SK-N-SH (cell line): ENCODE results near the gene TMEM39B. TPM values are rescaled to one million over a fixed set of nuclear protein-coding genes. Genes with fewer than 3 reads are reported as not detected.

ENCODE experiments used
- CTCF ChIA-PET: fragments of 300-600, 350-600 bp; formaldehyde crosslinking; extraction: SDS; loops from one replicate; lab custom pipeline; 2021; lab: Yijun Ruan, JAX
- POLR2A ChIA-PET: fragments of 350-600 bp; sonication (Branson Sonifier 250); formaldehyde crosslinking; extraction: SDS; loops from one replicate; lab custom pipeline; 2020; ENCODE audit warnings: antibody characterized with exemption, inconsistent platforms; lab: Yijun Ruan, JAX
- DNase-seq: peaks from one replicate; pipeline ENCODE4 v3.0.0; 2012
- H2AFZ ChIP-seq: fragments of 200-600 bp; sonication (generic); 2 replicates; pipeline ENCODE4 v1.8.1; 2016; ENCODE audit warnings: antibody characterized with exemption, mild to moderate bottlenecking, low read depth
- H3F3A ChIP-seq: fragments of 200-600 bp; sonication (generic); replicated peaks from 2 replicates; pipeline ENCODE3; 2016; ENCODE audit warnings: antibody characterized with exemption, mild to moderate bottlenecking; ENCODE audit not compliant: insufficient read depth
- H3K27ac ChIP-seq, 2 experiments: fragments of 200-500 bp in 1 of 2; fragments of 200-600 bp in 1 of 2; sonication (Bioruptor generic) in 1 of 2; sonication (generic), shearing (Covaris generic) in 1 of 2; 2 replicates each; pipeline versions ENCODE4 v1.5.1 to v1.6.1; 2014 to 2016; ENCODE audit warnings: low read depth in 2 of 2, inconsistent platforms in 1 of 2, low read length in 1 of 2, mild to moderate bottlenecking in 1 of 2, mixed read lengths in 1 of 2
- H3K27me3 ChIP-seq: fragments of 200-600 bp; sonication (generic), shearing (Covaris generic); 2 replicates; pipeline ENCODE4 v1.6.1; 2016; ENCODE audit warnings: mixed run types; ENCODE audit not compliant: insufficient read depth
- H3K36me3 ChIP-seq, 2 experiments: fragments of 200-500 bp in 1 of 2; fragments of 200-600 bp in 1 of 2; sonication (Bioruptor generic) in 1 of 2; sonication (generic) in 1 of 2; replicated peaks in 1 of 2; 2 replicates each; pipeline versions ENCODE3 to v1.5.1; 2014 to 2016; ENCODE audit warnings: low read length in 1 of 2, mild to moderate bottlenecking in 1 of 2; ENCODE audit not compliant: insufficient read depth in 2 of 2, control insufficient read depth in 1 of 2
- H3K4me1 ChIP-seq, 2 experiments: fragments of 200-500 bp in 1 of 2; fragments of 200-600 bp in 1 of 2; sonication (Bioruptor generic) in 1 of 2; sonication (generic), shearing (Covaris generic) in 1 of 2; 2 replicates each; pipeline versions ENCODE4 v1.5.1 to v1.6.1; 2014 to 2016; ENCODE audit warnings: low read depth in 1 of 2, low read length in 1 of 2, mixed run types in 1 of 2; ENCODE audit not compliant: insufficient read depth in 2 of 2, control insufficient read depth in 1 of 2
- H3K4me2 ChIP-seq: fragments of 200-600 bp; sonication (generic), shearing (Covaris generic); 2 replicates; pipeline ENCODE4 v1.6.1; 2017; ENCODE audit warnings: mixed run types
- H3K4me3 ChIP-seq, 2 experiments: fragments of 200-500 bp in 1 of 2; fragments of 200-600 bp in 1 of 2; sonication (Bioruptor generic) in 1 of 2; sonication (generic), shearing (Covaris generic) in 1 of 2; 2 replicates each; pipeline versions ENCODE4 v1.5.1 to v1.8.1; 2014 to 2016; ENCODE audit warnings: low read depth in 2 of 2, inconsistent platforms in 1 of 2, low read length in 1 of 2, mild to moderate bottlenecking in 1 of 2, mixed read lengths in 1 of 2, moderate library complexity in 1 of 2
- H3K79me2 ChIP-seq: fragments of 200-600 bp; sonication (generic); 2 replicates; pipeline ENCODE4 v1.8.1; 2017; ENCODE audit warnings: mild to moderate bottlenecking; ENCODE audit not compliant: insufficient read depth
- H3K9ac ChIP-seq: fragments of 200-600 bp; sonication (generic); 2 replicates; pipeline ENCODE4 v1.6.1; 2017; ENCODE audit warnings: mixed run types
- H3K9me2 ChIP-seq: fragments of 200-600 bp; sonication (generic); 2 replicates; pipeline ENCODE4 v1.6.1; 2017; ENCODE audit warnings: mixed run types
- H3K9me3 ChIP-seq: fragments of 200-600 bp; sonication (generic); 2 replicates; pipeline ENCODE4 v1.6.1; 2017; ENCODE audit warnings: mixed run types, mild to moderate bottlenecking, moderate library complexity
- H4K20me1 ChIP-seq: fragments of 200-600 bp; sonication (generic); 2 replicates; pipeline ENCODE4 v1.6.1; 2017; ENCODE audit warnings: mild to moderate bottlenecking, mixed run types; ENCODE audit not compliant: insufficient read depth
- CHD2 ChIP-seq: fragments of 150-350 bp; IDR thresholded peaks from 2 replicates; pipeline ENCODE4 v1.6.1; 2018; ENCODE audit warnings: low read length; ENCODE audit not compliant: partially characterized antibody
- CTCF ChIP-seq: fragments of 200-600 bp; sonication (generic); IDR thresholded peaks from 2 replicates; pipeline ENCODE4 v1.6.1; 2017; ENCODE audit warnings: antibody characterized with exemption, mild to moderate bottlenecking, moderate library complexity
- ELF1 ChIP-seq: IDR thresholded peaks from 2 replicates; pipeline ENCODE4 v1.4.0; 2012
- EP300 ChIP-seq, 2 experiments: IDR thresholded peaks; 2 replicates each; pipeline versions ENCODE4 v1.4.0 to v1.6.1; 2012; ENCODE audit warnings: borderline replicate concordance in 1 of 2, low read depth in 1 of 2, low read length in 1 of 2
- FOXM1 ChIP-seq: IDR thresholded peaks from 2 replicates; pipeline ENCODE4 v1.4.0; 2012; ENCODE audit warnings: low read depth, mild to moderate bottlenecking
- IRF3 ChIP-seq: fragments of 150-350 bp; IDR thresholded peaks from 2 replicates; pipeline ENCODE4 v1.6.1; 2016; ENCODE audit warnings: mild to moderate bottlenecking, low read depth, low read length
- MEF2A ChIP-seq: IDR thresholded peaks from 2 replicates; pipeline ENCODE4 v1.4.0; 2012; ENCODE audit warnings: low read depth, borderline replicate concordance
- MXI1 ChIP-seq: IDR thresholded peaks from 2 replicates; pipeline ENCODE4 v1.6.1; 2012; ENCODE audit warnings: mild to moderate bottlenecking, low read depth, low read length, improper control_type of control experiment
- NFIC ChIP-seq: IDR thresholded peaks from 2 replicates; pipeline ENCODE4 v1.4.0; 2012; ENCODE audit warnings: borderline replicate concordance
- PBX3 ChIP-seq: IDR thresholded peaks from 2 replicates; pipeline ENCODE4; 2012
- POLR2AphosphoS5 ChIP-seq: IDR thresholded peaks from 2 replicates; pipeline ENCODE4 v1.6.1; 2012; ENCODE audit warnings: low read depth, low read length
- RFX5 ChIP-seq: IDR thresholded peaks from 2 replicates; pipeline ENCODE4 v1.6.1; 2012; ENCODE audit warnings: mild to moderate bottlenecking, improper control_type of control experiment, low read length
- RXRA ChIP-seq: IDR thresholded peaks from 2 replicates; pipeline ENCODE4 v1.4.0; 2012; ENCODE audit warnings: low read depth, mild to moderate bottlenecking, borderline replicate concordance
- SIN3A ChIP-seq: IDR thresholded peaks from 2 replicates; pipeline ENCODE4 v1.6.1; 2012; ENCODE audit warnings: low read depth, mild to moderate bottlenecking, low read length, moderate library complexity, borderline replicate concordance
- SMC3 ChIP-seq: IDR thresholded peaks from 2 replicates; pipeline ENCODE4 v1.6.1; 2012; ENCODE audit warnings: low read depth, low read length, improper control_type of control experiment
- TCF12 ChIP-seq: IDR thresholded peaks from 2 replicates; pipeline ENCODE4 v1.4.0; 2012
- USF1 ChIP-seq: IDR thresholded peaks from 2 replicates; pipeline ENCODE4 v1.4.0; 2012; ENCODE audit warnings: low read depth, borderline replicate concordance
- USF2 ChIP-seq: fragments of 150-350 bp; IDR thresholded peaks from 2 replicates; pipeline ENCODE4 v1.6.1; 2017; ENCODE audit warnings: antibody characterized with exemption, low read length, low read depth, borderline replicate concordance
- YY1 ChIP-seq: IDR thresholded peaks from 2 replicates; pipeline ENCODE4 v1.4.0; 2012; ENCODE audit warnings: low read depth, mild to moderate bottlenecking
- WGBS: methylation state at CpG from one replicate; pipeline ENCODE4 v1.1.6; 2017; ENCODE audit warnings: low lambda C conversion rate; 5-methylcytosine and 5-hydroxymethylcytosine counted together
- polyA plus RNA-seq, 3 experiments: library from polyadenylated mRNA; depleted of rRNA; stranded (reverse); fragments of >200 nt; gene quantifications; 2 replicates each; pipeline ENCODE4 v1.2.3, GENCODE V29; 2012

TMEM39B gene
- polyA plus RNA-seq, 1 of the 3 experiments (the other 2 are of a cell fraction): 25.1 TPM

- no peaks in the 10 kb centered on the region; the same call in 1 of the 2 replicates for H3K79me2 ChIP-seq
- H3K36me3 ChIP-seq: peaks cover 3 to 72% of the 10 kb centered on the region in 2 experiments
- H3K9ac ChIP-seq: no peak overlapping the region
- WGBS: 96% methylated on average over 3 of the region's 3 CpGs
- ChIA-PET POLR2A (interaction anchor here (1.2 kb wide), 1 partner anchor 10 kb away, joined by 4 read pairs; the partner anchor contains the start of gene KHDRBS1), CTCF (interaction anchor here (0.7 to 1.2 kb wide), 2 partner anchors 10 to 13 kb away, joined by 3 to 4 read pairs; no protein-coding TSS in a partner anchor)
- peaks cover 99% of the 10 kb centered on the region for H4K20me1 ChIP-seq
- H3K27ac ChIP-seq: no peak overlapping the region
- no peak overlapping the region for H3K4me2 ChIP-seq
- TF ChIP-seq CHD2: no peak
- TF ChIP-seq POLR2AphosphoS5: no peak
- TF ChIP-seq MEF2A: no peak
- no peak for TF ChIP-seq RXRA
- TF ChIP-seq IRF3: no peak
- TF ChIP-seq FOXM1: no peak
- TF ChIP-seq EP300 (IDR thresholded peaks at IDR 0.05; ENCODE audit: borderline replicate concordance in 1 of 2, low read depth in 1 of 2, low read length in 1 of 2): no peak
- TF ChIP-seq CTCF: no peak
- TF ChIP-seq TCF12: no peak
- no peak for TF ChIP-seq SIN3A
- no peak for TF ChIP-seq NFIC
- no peak for TF ChIP-seq YY1
- no peak for TF ChIP-seq USF1
- TF ChIP-seq MXI1: no peak
- TF ChIP-seq USF2: no peak
- no peak for TF ChIP-seq RFX5
- no peak for TF ChIP-seq SMC3
- TF ChIP-seq PBX3: no peak
- no peak for TF ChIP-seq ELF1
- H2AFZ ChIP-seq: no peak overlapping the region
- no peaks in the 10 kb centered on the region for H3K9me2 ChIP-seq
- H3K4me3 ChIP-seq: no peak overlapping the region
- peaks cover 36% of the 10 kb centered on the region for H3F3A ChIP-seq
- no peak for DNase-seq
- no peaks in the 10 kb centered on the region for H3K27me3 ChIP-seq
- H3K9me3 ChIP-seq: no peaks in the 10 kb centered on the region
- peaks cover 0 to 15% of the 10 kb centered on the region in 2 experiments; a peak in 1 of 4 replicates for H3K4me1 ChIP-seq
Observed at GRCh38 chr1:32023351-32023750, 49.4 kb upstream of the TMEM39B start.
